Stimulated activated CD4-positive, alpha-beta T cell treated with anti-CD3 and anti-CD28 coated beads, Interleukin-15, amount 100 ng/mL, for 48 hours (primary cell): Measurements from ENCODE around the gene FAM107B.

Experiments
- DNase-seq, 2 donors: peaks; one replicate each; pipeline ENCODE4 v3.0.0-alpha.2; 2020; ENCODE audit warnings: low read depth in 2 of 2

Gene FAM107B

DNA sequence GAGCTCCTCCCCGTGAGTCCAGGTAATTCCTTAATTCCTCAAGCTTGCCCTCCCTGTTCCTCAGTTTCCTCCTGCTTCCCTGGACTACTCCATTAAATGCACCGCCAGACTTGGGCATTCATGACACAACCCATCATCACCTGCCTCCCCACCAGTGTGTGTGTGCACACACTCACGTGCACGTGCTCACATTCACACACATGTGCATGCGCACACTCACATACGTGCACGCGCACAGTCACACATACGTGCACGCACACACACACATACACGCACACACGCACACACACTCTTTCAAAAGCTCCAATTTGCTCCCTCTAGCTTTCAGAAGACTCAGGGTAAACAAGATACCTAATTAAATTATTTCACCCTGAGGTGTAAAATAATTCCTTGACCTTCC lies 216.7 kb downstream of the FAM107B start:
- DNase-seq, result no peak

GRCh38 chr10:14557567-14557966 lies 217.1 kb downstream of the FAM107B start:
- no peak for DNase-seq

DNA sequence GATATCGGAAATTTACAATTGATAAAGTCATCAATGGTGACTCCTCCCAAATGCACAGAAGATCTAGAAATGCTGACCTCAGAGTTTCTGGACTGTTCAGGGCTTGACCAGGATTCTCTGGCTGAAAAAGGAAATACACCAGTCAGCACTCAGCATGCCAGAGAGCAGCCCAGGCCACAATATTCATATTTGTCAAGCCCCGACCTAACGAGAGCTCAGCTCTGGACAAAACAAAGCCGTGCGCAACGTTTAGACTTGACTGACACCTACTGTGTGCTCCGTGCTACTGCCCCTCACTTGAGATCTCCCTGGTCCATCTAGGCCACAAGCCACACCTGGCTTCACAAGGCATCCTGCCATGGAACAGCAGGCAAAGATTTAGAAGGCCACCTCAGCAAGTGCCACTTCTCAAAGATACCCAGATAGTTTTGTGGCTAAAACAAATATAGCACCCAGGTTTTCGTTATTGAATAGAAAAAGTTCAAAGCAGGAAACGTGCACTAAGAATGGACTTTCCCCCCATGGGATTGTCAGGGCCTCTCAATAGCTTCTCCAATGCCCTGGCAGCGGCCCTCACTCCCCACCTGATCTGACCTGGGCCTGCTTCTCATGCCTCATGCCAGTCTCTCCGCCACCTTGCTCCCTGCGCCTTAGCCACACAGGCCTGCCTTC lies 218.3 kb downstream of the FAM107B start:
- no peak for DNase-seq

GRCh38 chr10:14555807-14556206 lies 218.9 kb downstream of the FAM107B start:
- DNase-seq, result no peak

GRCh38 chr10:14554491-14555205 lies 220.0 kb downstream of the FAM107B start:
- DNase-seq, result no peak

DNA sequence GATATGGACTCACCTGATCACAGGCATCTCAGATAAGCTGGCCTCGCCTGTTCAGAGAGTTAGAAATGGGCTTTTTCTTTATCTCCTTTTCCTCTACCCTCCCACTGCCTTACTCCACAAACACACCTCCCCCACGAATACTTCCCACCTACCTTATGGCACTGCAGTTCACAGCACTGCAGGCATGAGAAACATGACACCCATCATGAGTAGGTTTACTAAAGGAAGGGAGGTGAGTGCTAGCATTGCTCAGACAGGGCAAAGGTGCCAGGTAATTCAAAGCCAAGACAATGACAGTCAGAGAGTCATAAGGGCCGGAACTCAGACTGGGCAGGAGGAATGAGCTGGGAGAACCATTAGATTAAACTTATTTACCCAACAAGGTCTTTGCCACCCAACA lies 220.6 kb downstream of the FAM107B start:
- DNase-seq, result no peak

GRCh38 chr10:14553448-14553847 lies 221.2 kb downstream of the FAM107B start:
- DNase-seq, result no peak

GRCh38 chr10:14552015-14552414 lies 222.7 kb downstream of the FAM107B start:
- no peak for DNase-seq

DNA sequence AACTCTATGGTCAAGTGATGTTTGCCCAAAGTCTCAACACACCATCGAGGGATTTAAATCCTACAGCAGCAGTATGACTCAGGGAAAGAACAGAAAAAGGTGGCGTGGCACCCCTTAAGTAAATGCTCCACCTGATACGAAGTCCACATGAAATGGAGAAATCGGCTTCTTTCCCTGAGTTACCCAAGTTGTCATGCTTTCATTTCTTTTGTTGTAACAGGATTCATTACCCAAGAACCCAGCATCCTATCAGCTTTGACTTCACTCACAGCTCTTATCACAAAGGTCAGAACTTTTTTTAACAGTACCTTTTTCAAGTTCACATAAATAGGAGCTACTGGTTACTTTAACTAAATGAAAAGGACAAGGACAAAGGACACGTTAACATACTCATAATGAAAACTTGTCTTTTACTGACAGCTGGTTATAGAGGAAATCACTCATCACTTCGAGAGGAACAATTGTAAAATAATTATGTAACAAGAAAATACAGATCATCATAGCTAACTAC lies 224.2 kb downstream of the FAM107B start:
- DNase-seq, result no peak

DNA sequence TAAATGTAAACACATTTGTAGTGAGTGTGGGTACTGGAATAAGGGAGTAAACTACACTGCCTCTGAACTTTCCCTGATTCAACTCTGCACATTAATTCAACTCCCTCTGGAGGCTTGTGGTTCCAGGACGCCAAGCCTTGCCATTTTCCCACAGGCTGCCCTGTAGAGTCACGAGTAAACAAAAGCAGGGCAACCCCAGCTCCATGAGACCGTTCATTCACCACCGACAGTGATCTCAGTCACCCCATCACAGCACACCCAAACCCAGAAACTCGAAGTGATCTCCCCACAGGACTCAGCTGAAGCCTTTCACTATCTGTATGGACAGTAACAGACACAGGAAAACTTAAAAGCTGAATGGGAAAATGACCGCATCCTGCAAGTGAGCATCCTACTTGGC lies 225.2 kb downstream of the FAM107B start:
- DNase-seq, result no peak

DNA sequence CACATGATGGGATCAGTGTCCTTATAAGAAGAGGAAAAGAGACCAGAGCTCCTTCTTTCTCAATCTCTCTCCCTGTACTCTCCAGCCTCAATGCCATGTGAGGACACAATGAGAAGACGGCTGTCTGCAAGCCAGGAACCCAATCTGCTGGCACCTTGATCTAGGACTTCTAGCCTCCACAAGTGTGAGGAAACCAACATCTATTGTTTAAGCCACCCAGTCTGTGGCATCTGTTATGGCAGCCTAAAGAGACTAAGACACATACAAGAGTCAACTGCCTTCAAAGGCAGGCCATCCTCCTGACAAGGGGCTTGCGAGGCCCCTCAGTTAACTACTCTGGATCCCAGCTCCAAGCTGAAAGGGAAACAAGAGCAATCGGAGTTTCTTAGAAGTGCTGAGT lies 225.7 kb downstream of the FAM107B start:
- DNase-seq, result no peak

- no peak for DNase-seq
Measured at GRCh38 chr10:14548474-14548873, 226.2 kb downstream of the FAM107B start.

- DNase-seq, result no peak
Measured at GRCh38 chr10:14547816-14548215, 226.9 kb downstream of the FAM107B start.

DNA sequence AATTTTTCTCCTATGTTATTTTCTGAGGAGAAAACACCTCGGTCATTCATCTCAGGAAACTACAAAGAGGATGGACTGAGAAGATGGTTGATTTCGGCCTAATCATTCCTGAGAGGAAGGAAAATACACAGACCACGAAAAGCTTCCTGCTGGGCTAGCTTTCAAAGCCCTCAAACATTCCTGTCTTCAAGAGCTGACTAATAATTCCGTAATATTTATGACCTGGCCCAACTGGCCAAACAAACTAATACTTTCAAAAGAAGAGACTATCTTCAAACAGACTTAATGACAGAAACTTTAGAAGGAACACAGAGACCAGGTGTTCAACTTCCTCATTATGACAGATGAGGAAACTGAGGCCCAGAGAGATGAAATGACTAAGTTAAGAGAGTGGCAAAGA lies 228.9 kb downstream of the FAM107B start:
- no peak for DNase-seq

GRCh38 chr10:14543904-14544210 lies 230.8 kb downstream of the FAM107B start:
- no peak for DNase-seq

GRCh38 chr10:14543046-14543903 lies 231.4 kb downstream of the FAM107B start:
- DNase-seq, result no peak

- DNase-seq, result no peak
Measured at GRCh38 chr10:14541379-14541778, 233.3 kb downstream of the FAM107B start.

- DNase-seq, result no peak
Measured at GRCh38 chr10:14540611-14541010, 234.1 kb downstream of the FAM107B start.

DNA sequence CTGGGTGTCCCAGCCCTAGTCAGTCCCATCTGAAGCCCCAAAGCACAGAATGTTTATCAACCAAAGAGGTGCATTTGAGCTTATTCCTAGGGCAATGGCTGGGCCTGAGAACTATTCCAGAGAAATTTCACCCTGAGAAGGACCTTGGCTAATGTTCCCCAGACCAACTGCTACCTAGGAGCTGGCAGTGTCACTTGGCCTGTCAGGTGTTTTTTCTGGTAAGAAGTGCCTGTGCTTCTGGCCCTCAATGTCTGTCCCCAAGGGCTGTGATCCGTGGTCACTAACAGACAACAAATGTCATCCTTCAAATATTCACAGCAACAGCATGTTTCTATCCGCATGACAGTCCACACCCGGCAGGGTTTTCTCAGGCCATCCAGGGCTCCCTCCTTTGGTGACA lies 234.6 kb downstream of the FAM107B start:
- DNase-seq, result no peak

DNA sequence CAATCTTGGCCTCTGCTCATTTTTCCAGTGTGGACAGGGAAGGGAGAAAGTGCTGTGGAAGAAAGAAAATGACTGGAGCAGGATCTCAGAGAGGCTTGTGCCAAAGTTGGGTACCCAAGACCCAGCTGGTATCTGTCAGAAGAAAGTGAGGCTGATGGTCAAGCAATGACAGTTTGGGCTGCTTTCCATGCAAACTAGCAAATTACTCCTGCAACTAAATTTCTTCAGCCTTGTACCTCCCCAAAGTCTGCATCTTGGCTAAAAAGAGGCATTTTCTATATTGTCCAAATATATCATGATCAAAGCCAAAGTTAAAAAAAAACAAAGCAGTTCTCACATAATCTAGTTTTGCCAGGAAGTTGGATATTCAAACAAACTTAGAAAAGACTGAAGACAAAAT lies 235.5 kb downstream of the FAM107B start:
- no peak for DNase-seq

- DNase-seq, result no peak
Measured at GRCh38 chr10:14536241-14537213, 238.2 kb downstream of the FAM107B start.
